ENCODE data around the gene ERC2. TPM values are rescaled to one million over a fixed set of nuclear protein-coding genes. Genes with fewer than 3 reads are reported as not detected.
A peak's percentile ranks its signal among the peaks of the same experiment; 100 is the strongest.

ERC2 gene
- total RNA-seq, 1 donor from 2014 or later = 0.81 TPM

DNA sequence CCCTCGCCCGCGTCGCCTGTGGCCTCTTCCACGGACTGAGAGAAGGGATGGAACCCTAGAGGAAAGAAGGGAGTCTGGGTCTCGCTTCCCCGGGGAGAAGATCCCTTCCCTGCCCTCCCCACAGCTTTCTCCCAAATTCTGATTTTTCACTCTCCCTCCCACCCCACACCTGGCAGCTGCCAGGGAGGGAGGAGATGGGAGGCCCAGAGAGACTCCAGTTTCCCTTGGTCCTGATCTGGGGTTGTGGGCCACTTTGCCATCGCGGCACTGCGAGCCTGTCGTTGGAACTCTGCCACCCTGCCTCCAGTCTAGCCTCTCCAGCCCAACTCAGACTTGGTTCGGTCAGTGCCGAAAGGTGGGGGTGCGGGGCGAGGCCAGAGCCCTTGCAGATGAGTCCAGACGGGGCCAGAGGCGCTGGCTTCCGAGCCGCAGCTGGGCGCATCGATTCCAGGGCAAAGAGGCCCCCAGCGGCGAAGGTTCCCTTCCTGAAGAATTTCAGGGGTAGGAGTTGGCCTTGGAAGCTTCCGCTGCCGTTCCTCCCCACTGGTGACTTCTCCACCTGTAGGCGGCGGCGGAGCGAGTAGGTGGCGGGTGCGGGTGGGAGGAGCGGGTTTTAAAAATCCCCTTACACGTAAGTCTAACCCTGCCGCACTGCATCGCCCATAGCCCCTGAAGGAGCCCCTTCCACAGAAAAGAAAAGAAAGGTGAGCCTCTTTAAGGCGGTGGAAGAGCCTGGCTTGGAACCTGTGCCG lies 986.3 kb downstream of the ERC2 start:
- DNase-seq = peak; percentile 45
- intact Hi-C loops (cut with DNase I) = no loop called here
- ATAC-seq (ENCODE audit: poor library complexity) = no peak

- peak; percentile 46 for DNase-seq
- intact Hi-C loops (cut with DNase I) = no loop called here
- ATAC-seq (ENCODE audit: poor library complexity) = peak; percentile 44
Measured at GRCh38 chr3:55480911-55481743, 987.1 kb downstream of the ERC2 start.

- intact Hi-C loops (cut with DNase I) = no loop called here
- no peak for DNase-seq
- no peak for ATAC-seq (ENCODE audit: poor library complexity)
Measured at GRCh38 chr3:55477306-55478303, 990.7 kb downstream of the ERC2 start.

DNA sequence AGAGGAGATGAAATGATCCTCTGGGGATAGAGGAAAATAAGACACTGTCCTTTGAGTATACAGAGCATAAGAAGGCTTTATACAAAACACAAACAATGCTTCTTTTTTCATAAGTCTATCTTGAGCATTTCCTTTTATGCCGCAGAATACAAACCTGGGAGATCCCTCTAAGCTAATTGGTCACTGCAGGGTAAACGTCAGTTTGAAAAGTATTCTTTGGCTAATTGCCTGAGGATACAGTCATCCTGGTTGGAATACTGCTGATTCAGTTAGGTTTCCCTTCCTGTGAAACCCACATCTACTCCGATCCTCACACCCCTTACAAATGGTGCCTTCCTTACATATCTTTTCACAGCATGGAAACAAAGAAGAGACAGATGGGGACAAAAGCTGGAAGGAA lies 991.8 kb downstream of the ERC2 start:
- DNase-seq (no peak), ATAC-seq (ENCODE audit: poor library complexity) (no peak)
- intact Hi-C loops (cut with DNase I) = no loop called here

- no peak for DNase-seq
- ATAC-seq (ENCODE audit: poor library complexity) = no peak
- intact Hi-C loops (cut with DNase I) = no loop called here
Measured at GRCh38 chr3:55474213-55474632, 994.0 kb downstream of the ERC2 start.

DNA sequence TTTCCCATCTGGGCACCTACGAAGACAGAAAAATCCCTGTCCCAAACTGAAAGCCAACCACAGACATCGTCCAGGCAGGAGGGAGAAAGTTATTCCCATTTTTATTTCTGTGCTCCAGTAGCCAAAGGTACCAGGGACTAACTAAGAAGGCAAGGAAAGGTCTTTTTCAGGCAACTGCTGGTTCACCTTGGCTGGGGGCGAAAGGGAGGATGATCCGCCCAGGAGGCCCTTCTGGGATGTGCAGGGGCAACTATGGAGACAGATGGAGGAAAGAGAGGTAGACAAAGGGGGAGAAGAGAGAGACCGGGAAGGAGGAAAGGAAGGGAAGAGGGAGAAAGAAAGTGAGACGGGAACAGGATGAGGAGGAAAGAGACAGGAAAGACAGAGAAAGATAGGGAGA lies 994.5 kb downstream of the ERC2 start:
- no peak for DNase-seq
- intact Hi-C loops (cut with DNase I) = no loop called here
- no peak for ATAC-seq (ENCODE audit: poor library complexity)

DNA sequence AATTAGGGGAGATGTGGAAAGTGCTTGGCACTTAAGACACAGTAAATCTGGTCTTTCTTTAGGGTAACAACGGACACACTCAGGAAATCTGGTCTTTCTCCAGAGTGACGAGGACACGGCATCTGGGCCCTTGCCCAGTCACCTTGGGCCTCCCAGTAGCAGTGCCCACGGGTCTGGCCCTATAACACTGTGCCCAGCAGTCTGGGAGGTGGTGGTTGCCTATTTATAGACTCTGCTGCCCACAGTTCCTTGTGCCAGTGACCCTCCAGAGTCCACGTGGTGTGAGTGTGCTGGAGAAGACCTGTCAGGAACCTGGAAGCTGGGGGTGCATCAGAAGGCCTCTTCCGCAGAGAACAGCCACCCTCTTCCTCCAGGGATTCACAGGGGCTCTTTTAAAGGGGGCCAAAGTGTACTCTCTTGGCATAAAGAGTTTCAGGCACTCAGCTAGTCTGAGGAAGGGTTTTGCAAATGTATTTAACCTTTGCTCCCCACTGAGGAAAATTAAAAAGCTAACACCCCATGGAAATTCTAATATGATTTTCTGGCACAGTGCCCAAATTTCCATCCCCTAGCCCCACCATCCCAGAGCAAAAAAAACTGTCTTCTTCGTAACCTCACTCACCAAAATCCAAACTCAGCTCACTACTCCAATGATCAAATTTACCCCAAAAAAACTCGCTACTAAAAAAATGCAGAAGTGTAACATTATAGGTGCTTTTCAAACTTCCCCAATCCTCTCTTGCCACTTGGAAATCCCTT lies 996.6 kb downstream of the ERC2 start:
- DNase-seq = peak; percentile 73
- intact Hi-C loops (cut with DNase I) = no loop called here
- ATAC-seq (ENCODE audit: poor library complexity) = peak; percentile 98

- DNase-seq = no peak
- intact Hi-C loops (cut with DNase I) = no loop called here
- no peak for ATAC-seq (ENCODE audit: poor library complexity)
Measured at GRCh38 chr3:55471084-55471483, 997.2 kb downstream of the ERC2 start.

DNA sequence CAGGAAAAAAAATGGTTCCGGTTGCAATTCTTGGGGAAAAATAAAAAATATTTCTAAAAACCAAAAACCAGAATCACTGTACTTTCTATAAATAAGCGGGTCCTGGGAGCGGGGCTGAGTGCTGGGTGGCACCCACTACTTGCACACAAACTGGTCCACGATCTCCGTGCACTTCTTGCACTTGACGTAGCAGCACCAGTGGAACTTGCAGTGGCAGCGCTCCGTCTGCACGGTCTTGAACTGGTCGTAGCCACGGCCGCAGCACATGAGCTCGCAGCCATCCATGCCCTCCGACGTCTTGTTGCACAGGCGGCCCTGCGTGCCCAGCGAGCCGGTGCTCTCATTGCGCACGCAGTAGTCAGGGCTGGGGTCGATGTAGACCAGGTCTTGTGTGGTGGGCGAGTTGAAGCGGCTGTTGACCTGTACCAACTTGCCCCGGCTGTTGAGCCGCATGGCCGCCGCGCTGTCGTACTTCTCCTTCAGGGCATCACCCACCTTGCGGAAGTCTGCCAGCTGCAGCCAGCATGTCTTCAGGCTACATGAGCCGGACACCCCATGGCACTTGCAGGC lies 998.2 kb downstream of the ERC2 start:
- no peak for DNase-seq
- ATAC-seq (ENCODE audit: poor library complexity) = no peak
- intact Hi-C loops (cut with DNase I) = no loop called here

- DNase-seq = no peak
- ATAC-seq (ENCODE audit: poor library complexity) = no peak
- intact Hi-C loops (cut with DNase I) = no loop called here
Measured at GRCh38 chr3:55468251-55468650, 1000.0 kb downstream of the ERC2 start.

DNA sequence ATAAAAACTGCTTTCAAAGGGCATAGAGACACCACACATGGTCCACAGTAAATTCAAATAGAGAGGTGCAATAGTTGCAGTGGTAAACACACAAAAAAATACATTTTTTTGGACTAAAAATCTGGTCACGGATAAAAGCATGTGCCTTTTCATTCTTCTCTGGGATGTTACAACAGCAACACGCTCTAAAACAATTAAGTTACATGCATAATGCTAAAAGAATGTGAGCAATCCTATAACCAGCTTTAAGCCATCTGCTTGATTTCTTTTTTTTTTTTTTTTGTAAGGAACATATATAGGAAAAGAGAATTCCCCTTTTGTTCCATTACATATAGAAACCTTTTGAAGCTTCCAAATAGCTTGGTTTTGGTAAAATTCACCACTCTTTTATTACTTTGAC lies 1001.2 kb downstream of the ERC2 start:
- intact Hi-C loops (cut with DNase I) = no loop called here

GRCh38 chr3:55466526-55466925 lies 1001.7 kb downstream of the ERC2 start:
- no peak for ATAC-seq (ENCODE audit: poor library complexity)
- intact Hi-C loops (cut with DNase I) = no loop called here
- DNase-seq = no peak

More for the DNA sequence above, 1001.2 kb downstream of the ERC2 start:
- no peak for ATAC-seq (ENCODE audit: poor library complexity)
- DNase-seq = no peak

DNA sequence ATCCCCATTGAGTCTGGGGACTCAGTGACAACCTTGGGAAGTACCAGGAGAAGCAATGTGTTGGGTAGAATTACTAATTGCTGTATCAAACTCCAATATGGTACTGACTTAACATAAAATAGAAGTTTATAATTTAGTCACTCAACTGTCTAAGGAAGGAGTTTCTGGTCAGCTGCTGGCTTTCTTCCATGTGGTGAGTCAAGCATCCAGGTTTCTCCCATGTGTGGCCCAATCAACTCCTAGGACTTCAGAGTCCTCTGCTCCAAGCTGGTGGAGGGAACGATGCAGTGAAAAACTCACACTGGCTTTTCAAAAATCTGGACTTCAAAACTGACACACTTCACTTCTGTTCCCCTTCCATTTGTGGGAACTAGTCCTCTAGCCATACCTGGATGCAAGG lies 1006.4 kb downstream of the ERC2 start:
- no peak for ATAC-seq (ENCODE audit: poor library complexity)
- intact Hi-C loops (cut with DNase I) = no loop called here
- DNase-seq = no peak

GRCh38 chr3:55459838-55460237 lies 1008.4 kb downstream of the ERC2 start:
- ATAC-seq (ENCODE audit: poor library complexity) (no peak), DNase-seq (no peak)
- intact Hi-C loops (cut with DNase I) = no loop called here

Measured in Right ventricle myocardium superior (tissue), 1 donor.